GM06990 (cell line): ENCODE data around the gene FOXP4.

Experiments used
- DNase-seq: peaks from one replicate; pipeline ENCODE4 v3.0.0-alpha.2; 2011; ENCODE audit not compliant: insufficient read length; ENCODE audit errors: extremely low read depth
- H3K27me3 ChIP-seq: replicated peaks from 2 replicates; pipeline ENCODE4 v1.6.0; 2011; ENCODE audit warnings: low read length; ENCODE audit not compliant: control insufficient read depth, insufficient read depth
- H3K36me3 ChIP-seq: 2 replicates; pipeline ENCODE4 v1.5.1; 2011; ENCODE audit warnings: low read length; ENCODE audit not compliant: control insufficient read depth, insufficient read depth
- H3K4me3 ChIP-seq: replicated peaks from 2 replicates; pipeline ENCODE4 v1.5.1; 2011; ENCODE audit warnings: low read depth, mild to moderate bottlenecking, control low read depth, low read length
- TF ChIP-seq, protein P1 (sequence below): IDR thresholded peaks from 2 replicates; pipeline ENCODE4 v1.5.1; 2011; ENCODE audit warnings: low read length, control low read depth, mild to moderate bottlenecking, inconsistent platforms; ENCODE audit not compliant: insufficient read depth, poor library complexity, severe bottlenecking

Gene FOXP4

DNA sequence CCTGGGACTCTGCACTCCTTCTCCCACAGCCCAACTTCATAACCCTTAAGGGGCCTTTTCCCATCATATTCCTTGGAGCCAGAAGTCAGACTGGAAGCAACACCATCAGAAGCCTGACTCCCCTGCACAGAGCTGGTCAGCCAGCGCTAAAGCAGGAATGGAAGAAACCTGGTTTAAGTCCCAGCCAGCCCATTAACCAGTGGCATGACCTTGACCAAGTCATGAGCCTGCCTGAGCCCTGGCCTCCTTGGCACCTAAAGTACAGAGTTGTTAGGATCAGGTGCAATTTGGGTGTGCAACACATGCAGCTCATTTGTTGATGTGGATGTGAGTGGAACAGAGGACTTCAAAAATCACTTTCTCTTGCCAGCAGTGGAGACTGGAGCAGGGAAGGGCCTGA is 20.8 kb downstream of the FOXP4 start:
- TF ChIP-seq, protein P1, sequence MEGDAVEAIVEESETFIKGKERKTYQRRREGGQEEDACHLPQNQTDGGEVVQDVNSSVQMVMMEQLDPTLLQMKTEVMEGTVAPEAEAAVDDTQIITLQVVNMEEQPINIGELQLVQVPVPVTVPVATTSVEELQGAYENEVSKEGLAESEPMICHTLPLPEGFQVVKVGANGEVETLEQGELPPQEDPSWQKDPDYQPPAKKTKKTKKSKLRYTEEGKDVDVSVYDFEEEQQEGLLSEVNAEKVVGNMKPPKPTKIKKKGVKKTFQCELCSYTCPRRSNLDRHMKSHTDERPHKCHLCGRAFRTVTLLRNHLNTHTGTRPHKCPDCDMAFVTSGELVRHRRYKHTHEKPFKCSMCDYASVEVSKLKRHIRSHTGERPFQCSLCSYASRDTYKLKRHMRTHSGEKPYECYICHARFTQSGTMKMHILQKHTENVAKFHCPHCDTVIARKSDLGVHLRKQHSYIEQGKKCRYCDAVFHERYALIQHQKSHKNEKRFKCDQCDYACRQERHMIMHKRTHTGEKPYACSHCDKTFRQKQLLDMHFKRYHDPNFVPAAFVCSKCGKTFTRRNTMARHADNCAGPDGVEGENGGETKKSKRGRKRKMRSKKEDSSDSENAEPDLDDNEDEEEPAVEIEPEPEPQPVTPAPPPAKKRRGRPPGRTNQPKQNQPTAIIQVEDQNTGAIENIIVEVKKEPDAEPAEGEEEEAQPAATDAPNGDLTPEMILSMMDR, result no peak
- Histone ChIP-seq H3K4me3 (no peak overlapping the region), H3K36me3 (peaks cover 33% of the 10 kb centered on the region), H3K27me3 (no peaks in the 10 kb centered on the region)
- no peak for DNase-seq

DNA sequence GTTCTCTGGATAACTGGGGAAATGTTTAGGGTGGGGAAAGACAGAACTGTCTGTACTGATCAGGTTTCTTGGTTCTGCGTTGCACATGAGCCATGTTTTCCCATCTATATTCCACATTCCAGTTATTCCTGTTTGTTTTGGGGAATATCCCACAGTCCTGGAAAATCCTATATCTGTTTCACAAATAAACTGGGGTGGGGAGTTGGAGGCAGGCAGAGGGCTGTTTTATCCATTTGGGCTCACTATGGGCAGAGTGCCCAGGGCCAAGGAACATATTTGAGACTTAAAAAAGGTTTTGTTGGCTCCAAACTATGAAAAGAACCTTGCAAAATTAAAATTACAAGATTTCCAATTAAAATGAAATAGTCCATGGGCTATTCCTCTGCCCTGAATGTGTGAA is 21.5 kb downstream of the FOXP4 start:
- Histone ChIP-seq H3K4me3 (no peak overlapping the region), H3K36me3 (peaks cover 36% of the 10 kb centered on the region), H3K27me3 (no peaks in the 10 kb centered on the region)
- TF ChIP-seq, protein P1, result no peak
- no peak for DNase-seq

DNA sequence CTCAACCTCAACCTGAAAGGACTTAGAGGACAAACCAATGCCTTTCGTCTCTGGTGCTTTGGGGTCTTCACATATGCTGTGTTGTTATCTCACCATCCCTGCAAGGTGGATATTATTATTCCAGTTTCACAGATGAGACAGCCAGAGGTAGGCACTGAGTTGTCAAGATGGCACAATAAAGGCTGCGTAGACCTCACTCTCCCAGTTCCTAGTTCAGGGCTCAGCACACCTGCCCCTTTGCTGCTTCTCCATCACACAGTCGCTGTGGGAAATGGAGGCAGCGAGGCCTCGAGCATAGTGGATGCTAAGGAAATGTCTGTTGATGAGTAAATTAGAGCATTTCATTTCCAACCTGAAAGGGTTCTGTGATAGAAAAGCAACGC is 22.0 kb downstream of the FOXP4 start:
- no peak for DNase-seq
- H3K4me3 ChIP-seq, result no peak overlapping the region
- no peaks in the 10 kb centered on the region for H3K27me3 ChIP-seq
- peaks cover 37% of the 10 kb centered on the region for H3K36me3 ChIP-seq
- TF ChIP-seq, protein P1, result no peak

DNA sequence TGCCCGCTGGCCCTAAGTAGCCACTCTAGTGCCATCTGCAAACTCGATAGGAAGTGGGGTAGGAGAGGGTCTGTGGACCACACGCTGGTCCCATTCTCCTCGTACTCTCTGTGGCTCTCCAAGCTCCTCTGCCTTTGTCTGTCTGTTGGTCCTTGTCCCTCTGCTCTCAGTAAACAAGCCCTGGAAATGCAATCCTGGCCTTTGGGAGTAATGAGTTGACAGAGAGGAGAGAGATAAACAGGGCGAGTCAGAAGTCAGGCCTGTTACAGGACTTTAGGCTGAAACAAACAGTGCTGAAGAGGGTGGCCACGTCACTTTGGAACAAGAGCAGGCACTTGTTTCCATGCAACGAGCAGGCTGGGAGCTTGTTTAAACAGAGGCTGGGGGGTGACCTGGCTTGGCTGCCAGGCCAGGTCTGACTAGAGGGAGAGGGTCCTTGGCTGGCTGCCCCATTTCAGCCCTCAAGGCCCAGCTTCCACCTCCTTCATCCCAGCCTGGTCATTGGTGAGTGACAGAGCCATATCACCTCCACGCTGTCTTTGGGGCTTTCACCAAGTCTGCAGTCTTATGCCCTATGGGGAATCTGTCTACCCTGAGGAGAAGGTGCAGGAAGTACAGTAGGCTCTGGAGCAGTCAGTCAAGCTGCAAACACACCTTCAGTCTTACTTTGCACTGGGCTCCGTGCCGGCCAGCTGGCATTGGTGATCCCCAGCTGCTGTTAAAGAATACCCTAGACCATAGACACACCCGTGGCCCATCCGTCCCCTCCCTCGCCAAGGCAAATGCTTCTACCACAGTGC is 22.6 kb downstream of the FOXP4 start:
- TF ChIP-seq, protein P1, result no peak
- H3K36me3 ChIP-seq, result peaks cover 41% of the 10 kb centered on the region
- no peak overlapping the region for H3K4me3 ChIP-seq
- DNase-seq, result no peak
- H3K27me3 ChIP-seq, result no peaks in the 10 kb centered on the region

DNA sequence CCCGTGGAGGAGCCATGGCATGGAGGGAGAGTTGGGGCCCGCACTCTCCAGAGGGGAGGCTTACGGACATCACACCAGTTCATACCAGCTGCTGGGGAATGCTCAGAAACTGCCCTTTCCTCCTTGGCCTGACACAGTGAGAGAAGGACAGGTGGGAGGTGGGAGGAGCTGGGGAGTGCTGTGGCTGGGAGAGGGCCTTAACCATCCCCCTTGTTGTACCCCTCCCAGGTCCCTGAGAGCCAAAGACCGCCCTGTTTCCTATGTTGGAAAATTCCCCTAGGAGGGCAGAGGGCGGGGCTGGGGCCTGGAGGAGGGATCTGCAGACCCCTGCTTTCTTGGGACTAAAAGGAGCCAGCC is 24.1 kb downstream of the FOXP4 start:
- H3K4me3 ChIP-seq, result no peak overlapping the region
- no peak for DNase-seq
- TF ChIP-seq, protein P1, result no peak
- no peaks in the 10 kb centered on the region for H3K27me3 ChIP-seq
- H3K36me3 ChIP-seq, result peaks cover 45% of the 10 kb centered on the region
